Astrocyte (in vitro differentiated cells and primary cell): ENCODE results near the gene PSMB3. TPM values are rescaled to one million over a fixed set of nuclear protein-coding genes. Genes with fewer than 3 reads are reported as not detected.

Experiments used
- DNase-seq: peaks from one replicate; pipeline ENCODE4 v3.0.0-alpha.2; 2010; ENCODE audit warnings: low read depth
- FAIRE-seq: peaks from 2 replicates; lab custom pipeline; 2011; peaks lifted over from hg19 to GRCh38; lab: Jason Lieb, UNC
- H2AFZ ChIP-seq: 2 replicates; pipeline ENCODE4 v1.6.0; 2012; ENCODE audit warnings: low read depth, low read length, inconsistent platforms
- H3K27ac ChIP-seq: 2 replicates; pipeline ENCODE4 v1.5.1; 2011; ENCODE audit warnings: low read depth, low read length, inconsistent platforms
- H3K27me3 ChIP-seq: 2 replicates; pipeline ENCODE4 v1.6.0; 2011; ENCODE audit warnings: low read length, inconsistent platforms; ENCODE audit not compliant: insufficient read depth
- H3K36me3 ChIP-seq: 2 replicates; pipeline ENCODE4 v1.5.1; 2011; ENCODE audit warnings: low read length, inconsistent platforms; ENCODE audit not compliant: insufficient read depth
- H3K4me1 ChIP-seq: 2 replicates; pipeline ENCODE4 v1.5.1; 2011; ENCODE audit warnings: low read length, inconsistent platforms; ENCODE audit not compliant: insufficient read depth
- H3K4me2 ChIP-seq: 2 replicates; pipeline ENCODE4 v1.6.0; 2012; ENCODE audit warnings: low read length, inconsistent platforms
- H3K4me3 ChIP-seq: 2 replicates; pipeline ENCODE4 v1.5.1; 2011; ENCODE audit warnings: low read depth, mild to moderate bottlenecking, low read length, inconsistent platforms; ENCODE audit not compliant: insufficient read depth
- H3K79me2 ChIP-seq: 2 replicates; pipeline ENCODE4 v1.6.0; 2012; ENCODE audit warnings: mild to moderate bottlenecking, low read length, inconsistent platforms; ENCODE audit not compliant: insufficient read depth
- H3K9ac ChIP-seq: 2 replicates; pipeline ENCODE4 v1.6.0; 2012; ENCODE audit warnings: mild to moderate bottlenecking, low read length, inconsistent platforms
- H3K9me3 ChIP-seq: 2 replicates; pipeline ENCODE4 v1.5.1; 2012; ENCODE audit warnings: low read depth, mild to moderate bottlenecking, low read length, inconsistent platforms; ENCODE audit not compliant: insufficient read depth
- H4K20me1 ChIP-seq: 2 replicates; pipeline ENCODE4 v1.6.0; 2012; ENCODE audit warnings: low read length, inconsistent platforms; ENCODE audit not compliant: insufficient read depth
- H3K27ac Mint-ChIP-seq: one replicate; pipeline ENCODE4 v1.8.0; 2021; ENCODE audit warnings: mild to moderate bottlenecking, mixed read lengths; ENCODE audit not compliant: unreplicated experiment
- H3K27me3 Mint-ChIP-seq: one replicate; pipeline ENCODE4 v1.8.0; 2021; ENCODE audit warnings: low read depth, mixed read lengths; ENCODE audit not compliant: unreplicated experiment
- H3K36me3 Mint-ChIP-seq: one replicate; pipeline ENCODE4 v1.8.0; 2021; ENCODE audit warnings: low read depth, mixed read lengths; ENCODE audit not compliant: unreplicated experiment
- H3K4me1 Mint-ChIP-seq: one replicate; pipeline ENCODE4 v1.8.0; 2021; ENCODE audit warnings: low read depth, mixed read lengths; ENCODE audit not compliant: unreplicated experiment
- H3K4me3 Mint-ChIP-seq: one replicate; pipeline ENCODE4 v1.8.0; 2021; ENCODE audit warnings: mild to moderate bottlenecking, moderate library complexity, mixed read lengths; ENCODE audit not compliant: unreplicated experiment
- H3K9me3 Mint-ChIP-seq: one replicate; pipeline ENCODE4 v1.8.0; 2021; ENCODE audit warnings: mild to moderate bottlenecking, mixed read lengths; ENCODE audit not compliant: unreplicated experiment
- EZH2 ChIP-seq: IDR thresholded peaks from 2 replicates; pipeline ENCODE4 v1.6.1; 2012; ENCODE audit warnings: mild to moderate bottlenecking, low read length, inconsistent platforms; ENCODE audit not compliant: insufficient read depth
- total RNA-seq: library from RNA; stranded (reverse); gene quantifications from 2 replicates; pipeline ENCODE4 v1.2.1, GENCODE V29; 2021
- TF ChIP-seq, protein P1 (sequence below): IDR thresholded peaks from 2 replicates; pipeline ENCODE4 v1.5.1; 2011; ENCODE audit warnings: low read depth, mild to moderate bottlenecking, inconsistent platforms, low read length, moderate library complexity; ENCODE audit not compliant: insufficient read depth

Gene PSMB3
- total RNA-seq, 1 donor from 2014 or later: 191 TPM

DNA sequence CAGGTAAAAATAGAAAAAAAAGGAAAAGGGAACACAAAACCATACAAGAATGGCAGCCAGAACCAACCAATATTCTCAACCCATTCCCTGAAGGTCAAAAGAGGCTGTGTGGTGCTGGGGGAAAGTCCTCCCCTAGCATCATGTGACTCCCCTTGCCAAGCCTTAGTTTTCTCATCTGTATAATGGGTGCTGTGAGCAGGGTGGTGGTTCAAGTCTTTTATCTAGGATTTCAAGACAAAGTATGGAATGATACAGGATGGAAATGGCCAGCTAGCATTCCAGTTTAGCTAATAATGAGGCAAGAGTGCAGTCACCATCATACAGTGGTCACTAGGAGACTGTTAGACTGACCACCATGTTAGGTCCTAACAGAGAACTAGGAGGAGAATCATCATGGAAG, 20.7 kb downstream of the PSMB3 start:
- H3K36me3 ChIP-seq: peaks cover 46% of the 10 kb centered on the region
- H3K9me3 Mint-ChIP-seq: no peaks in the 10 kb centered on the region
- TF ChIP-seq, protein P1, sequence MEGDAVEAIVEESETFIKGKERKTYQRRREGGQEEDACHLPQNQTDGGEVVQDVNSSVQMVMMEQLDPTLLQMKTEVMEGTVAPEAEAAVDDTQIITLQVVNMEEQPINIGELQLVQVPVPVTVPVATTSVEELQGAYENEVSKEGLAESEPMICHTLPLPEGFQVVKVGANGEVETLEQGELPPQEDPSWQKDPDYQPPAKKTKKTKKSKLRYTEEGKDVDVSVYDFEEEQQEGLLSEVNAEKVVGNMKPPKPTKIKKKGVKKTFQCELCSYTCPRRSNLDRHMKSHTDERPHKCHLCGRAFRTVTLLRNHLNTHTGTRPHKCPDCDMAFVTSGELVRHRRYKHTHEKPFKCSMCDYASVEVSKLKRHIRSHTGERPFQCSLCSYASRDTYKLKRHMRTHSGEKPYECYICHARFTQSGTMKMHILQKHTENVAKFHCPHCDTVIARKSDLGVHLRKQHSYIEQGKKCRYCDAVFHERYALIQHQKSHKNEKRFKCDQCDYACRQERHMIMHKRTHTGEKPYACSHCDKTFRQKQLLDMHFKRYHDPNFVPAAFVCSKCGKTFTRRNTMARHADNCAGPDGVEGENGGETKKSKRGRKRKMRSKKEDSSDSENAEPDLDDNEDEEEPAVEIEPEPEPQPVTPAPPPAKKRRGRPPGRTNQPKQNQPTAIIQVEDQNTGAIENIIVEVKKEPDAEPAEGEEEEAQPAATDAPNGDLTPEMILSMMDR: no peak
- TF ChIP-seq EZH2: no peak

DNA sequence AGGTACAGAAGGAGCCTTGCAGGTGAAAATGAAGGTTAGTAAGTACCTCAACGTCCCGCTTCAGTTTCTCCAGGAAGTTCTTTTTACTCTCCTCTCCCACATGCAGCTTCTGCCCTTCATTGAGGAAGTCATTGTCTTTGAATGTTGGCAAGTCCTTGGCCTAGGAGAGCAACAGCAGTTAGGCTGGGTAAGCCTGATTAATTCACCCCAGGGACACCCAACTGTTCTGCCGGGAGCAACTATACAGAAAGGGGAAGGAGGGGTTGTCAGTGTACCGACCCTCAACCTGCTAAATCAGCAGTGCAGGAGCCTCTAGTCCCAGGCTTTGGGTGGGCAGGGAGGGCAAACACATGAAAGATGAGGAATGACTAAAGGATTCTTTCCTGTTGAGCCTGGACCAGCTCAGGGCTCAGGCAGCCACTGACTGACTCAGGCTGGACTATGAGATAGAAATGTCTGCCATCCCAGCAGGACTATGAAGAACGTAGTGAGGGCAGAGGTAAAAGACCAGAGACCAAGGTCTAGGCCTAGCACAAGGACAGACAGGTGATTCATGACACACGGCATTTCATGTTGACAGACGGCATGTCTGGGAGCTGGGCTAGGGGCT, 25.2 kb downstream of the PSMB3 start:
- peak overlapping the region; percentile 41 for H3K27ac ChIP-seq
- H3K9me3 Mint-ChIP-seq: no peaks in the 10 kb centered on the region
- H3K4me1 ChIP-seq: no peaks in the 10 kb centered on the region
- no peak for TF ChIP-seq EZH2
- TF ChIP-seq, protein P1: no peak
- no peak for FAIRE-seq
- no peak overlapping the region for H2AFZ ChIP-seq
- no peaks in the 10 kb centered on the region for H3K9me3 ChIP-seq
- H3K27me3 ChIP-seq: no peaks in the 10 kb centered on the region
- no peak overlapping the region for H3K4me3 ChIP-seq
- H3K27ac Mint-ChIP-seq: peak overlapping the region; percentile 72
- H3K36me3 Mint-ChIP-seq: peaks cover 26% of the 10 kb centered on the region
- H3K79me2 ChIP-seq: no peaks in the 10 kb centered on the region
- H3K9ac ChIP-seq: no peak overlapping the region
- peaks cover 5% of the 10 kb centered on the region for H3K4me1 Mint-ChIP-seq
- no peak for DNase-seq
- no peaks in the 10 kb centered on the region for H3K27me3 Mint-ChIP-seq
- peaks cover 22% of the 10 kb centered on the region for H4K20me1 ChIP-seq
- H3K36me3 ChIP-seq: peaks cover 51% of the 10 kb centered on the region
- H3K4me2 ChIP-seq: no peak overlapping the region
- H3K4me3 Mint-ChIP-seq: no peak overlapping the region

More for the DNA sequence above, 20.7 kb downstream of the PSMB3 start:
- Histone ChIP-seq H3K9ac (no peak overlapping the region), H2AFZ (no peak overlapping the region), H3K9me3 (no peaks in the 10 kb centered on the region), H3K27ac (no peak overlapping the region), H3K4me3 (no peak overlapping the region), H3K4me1 (no peaks in the 10 kb centered on the region), H3K4me2 (no peak overlapping the region), H3K27me3 (no peaks in the 10 kb centered on the region), H4K20me1 (peaks cover 23% of the 10 kb centered on the region), H3K79me2 (no peaks in the 10 kb centered on the region)
- Mint-ChIP-seq H3K27ac (no peak overlapping the region), H3K4me3 (no peak overlapping the region), H3K27me3 (no peaks in the 10 kb centered on the region), H3K36me3 (peaks cover 30% of the 10 kb centered on the region), H3K4me1 (peaks cover 5% of the 10 kb centered on the region)
- FAIRE-seq: no peak
- DNase-seq: no peak
